HCT116 (cell line): ENCODE results near the gene DHRS4L2. TPM values are rescaled to one million over a fixed set of nuclear protein-coding genes. Genes with fewer than 3 reads are reported as not detected.
"Not testable (repeated sequence)": the region's sequence is repeated elsewhere in the genome, so short reads cannot be mapped to it uniquely, and the experiment has no call there.

Experiments used
- ATAC-seq: fragments of 200-7000 bp; cut with Tn5 transposase; 2 replicates; pipeline ENCODE4 v1.9.1; 2020; ENCODE audit warnings: mild to moderate bottlenecking, moderate library complexity
- BruUV-seq: library from RNA; stranded (reverse); fragments of 400-500 nt; replicated peaks from 2 replicates; lab custom pipeline; 2021; lab: Mats Ljungman, UMichigan
- CTCF ChIA-PET: fragments of 300-600 bp; sonication (Branson Sonifier 250); formaldehyde crosslinking; loops from one replicate; lab custom pipeline; 2021; ENCODE audit warnings: antibody characterized with exemption; lab: Charles Lee
- POLR2A ChIA-PET: fragments of 300-600, 350-600 bp; sonication (Branson Sonifier 250); formaldehyde crosslinking; loops from one replicate; lab custom pipeline; 2021; ENCODE audit warnings: antibody characterized with exemption; lab: Charles Lee
- RAD21 ChIA-PET, 2 experiments: fragments of 300-600 bp; sonication (Branson Sonifier 250); formaldehyde crosslinking; loops; one replicate each; lab custom pipeline; 2023; ENCODE audit warnings: low total read pairs in 2 of 2; ENCODE audit not compliant: uncharacterized antibody in 2 of 2, unreplicated experiment in 2 of 2, low non-redundant PET in 1 of 2; lab: Charles Lee
- DNase-seq: peaks from one replicate; pipeline ENCODE4 v3.0.0-alpha.2; 2010; ENCODE audit warnings: low read depth, low spot score
- H2AFZ ChIP-seq: fragments of 200-600 bp; shearing (Covaris generic), sonication (generic); 2 replicates; pipeline ENCODE4 v1.6.1; 2017; ENCODE audit warnings: low read depth, mixed run types, mixed read lengths, antibody characterized with exemption, low read length; ENCODE audit not compliant: poor library complexity, severe bottlenecking
- H3K27ac ChIP-seq: 2 replicates; pipeline ENCODE4 v1.5.1; 2012; ENCODE audit warnings: low read depth, low read length
- H3K27me3 ChIP-seq: fragments of 200-600 bp; sonication (generic); 2 replicates; pipeline ENCODE4 v1.6.1; 2016; ENCODE audit warnings: mixed run types, low read length, mixed read lengths; ENCODE audit not compliant: insufficient read depth
- H3K36me3 ChIP-seq, 2 experiments: fragments of 200-500 bp in 1 of 2; fragments of 200-600 bp in 1 of 2; sonication (Bioruptor generic) in 1 of 2; sonication (generic) in 1 of 2; 2 replicates each; pipeline versions ENCODE4 v1.5.1 to v1.6.1; 2014 to 2016; ENCODE audit warnings: low read length in 2 of 2, inconsistent platforms in 1 of 2, mixed read lengths in 1 of 2, mixed run types in 1 of 2; ENCODE audit not compliant: insufficient read depth in 2 of 2, control insufficient read depth in 1 of 2
- H3K4me1 ChIP-seq, 2 experiments: fragments of 200-600 bp in 1 of 2; sonication (generic) in 1 of 2; 2 replicates each; pipeline versions ENCODE4 v1.5.1 to v1.6.1; 2012 to 2017; ENCODE audit warnings: low read length in 2 of 2, inconsistent platforms in 1 of 2, mild to moderate bottlenecking in 1 of 2, mixed read lengths in 1 of 2, mixed run types in 1 of 2, moderate library complexity in 1 of 2; ENCODE audit not compliant: insufficient read depth in 2 of 2, control insufficient read depth in 1 of 2
- H3K4me2 ChIP-seq: fragments of 200-600 bp; sonication (generic); 2 replicates; pipeline ENCODE4 v1.6.1; 2017; ENCODE audit warnings: mixed run types, low read length, mixed read lengths
- H3K4me3 ChIP-seq, 2 experiments: fragments of 200-600 bp in 1 of 2; sonication (generic) in 1 of 2; replicated peaks in 1 of 2; 2 replicates each; pipeline ENCODE4 v1.5.1; 2011 to 2016; ENCODE audit warnings: low read length in 2 of 2, control low read depth in 1 of 2, low read depth in 1 of 2, mild to moderate bottlenecking in 1 of 2, mixed read lengths in 1 of 2, mixed run types in 1 of 2
- H3K79me2 ChIP-seq: fragments of 200-600 bp; sonication (generic); 2 replicates; pipeline ENCODE4 v1.6.1; 2017; ENCODE audit warnings: mild to moderate bottlenecking, mixed run types, low read length, moderate library complexity, mixed read lengths; ENCODE audit not compliant: insufficient read depth
- H3K9ac ChIP-seq: fragments of 200-600 bp; sonication (generic); 2 replicates; pipeline ENCODE4 v1.6.1; 2016; ENCODE audit warnings: low read length, mixed read lengths
- H3K9me2 ChIP-seq: fragments of 200-600 bp; sonication (generic), shearing (Covaris generic); 2 replicates; pipeline ENCODE4 v1.6.1; 2017; ENCODE audit warnings: mixed run types, mild to moderate bottlenecking, moderate library complexity; ENCODE audit not compliant: insufficient read depth
- H3K9me3 ChIP-seq, 2 experiments: fragments of 200-500 bp in 1 of 2; fragments of 200-600 bp in 1 of 2; sonication (Bioruptor generic) in 1 of 2; sonication (generic) in 1 of 2; 2 replicates each; pipeline ENCODE4 v1.6.1; 2014 to 2017; ENCODE audit warnings: low read length in 2 of 2, mixed read lengths in 2 of 2, inconsistent platforms in 1 of 2, low read depth in 1 of 2, mild to moderate bottlenecking in 1 of 2, mixed run types in 1 of 2, moderate library complexity in 1 of 2; ENCODE audit not compliant: control insufficient read depth in 1 of 2, insufficient read depth in 1 of 2
- H4K20me1 ChIP-seq: fragments of 200-600 bp; sonication (generic), shearing (Covaris generic); 2 replicates; pipeline ENCODE4 v1.6.1; 2017; ENCODE audit warnings: mixed run types, mild to moderate bottlenecking, moderate library complexity; ENCODE audit not compliant: insufficient read depth
- JUND ChIP-seq: IDR thresholded peaks from 2 replicates; pipeline ENCODE4 v1.6.1; 2012
- POLR2A ChIP-seq: IDR thresholded peaks from 2 replicates; pipeline ENCODE4 v1.7.0; 2011; ENCODE audit warnings: borderline replicate concordance; ENCODE audit not compliant: insufficient read depth, insufficient read length; ENCODE audit errors: extremely low read depth
- POLR2AphosphoS5 ChIP-seq: IDR thresholded peaks from 2 replicates; pipeline ENCODE4 v1.6.1; 2011; ENCODE audit warnings: mild to moderate bottlenecking, low read depth, low read length, moderate library complexity
- RAD21 ChIP-seq: IDR thresholded peaks from 2 replicates; pipeline ENCODE4 v1.6.1; 2012; ENCODE audit warnings: low read depth, mild to moderate bottlenecking
- SP1 ChIP-seq: IDR thresholded peaks from 2 replicates; pipeline ENCODE4 v1.6.1; 2012; ENCODE audit warnings: low read depth
- YY1 ChIP-seq: IDR thresholded peaks from 2 replicates; pipeline ENCODE4 v1.6.1; 2011; ENCODE audit warnings: low read length, low read depth, moderate library complexity, mild to moderate bottlenecking; ENCODE audit not compliant: insufficient replicate concordance; ENCODE audit errors: extremely low read depth
- ZFX ChIP-seq: fragments of 450-650 bp; IDR thresholded peaks from 2 replicates; pipeline ENCODE4 v1.6.1; 2017
- intact Hi-C: fragments of 100-400 bp; cut with micrococcal nuclease; formaldehyde crosslinking; loops from 2 replicates; pipeline ENCODE4 v1.10.0; 2022
- total RNA-seq: library from RNA; stranded (reverse); gene quantifications from one replicate; pipeline ENCODE4 v1.2.1, GENCODE V29; 2021; ENCODE audit not compliant: unreplicated experiment
- TF ChIP-seq, protein P1 (sequence below), 3 experiments: fragments of 200-600 bp in 1 of 3; sonication (generic) in 1 of 3; IDR thresholded peaks in 2 of 3; conservative IDR thresholded peaks in 1 of 3; 2 replicates each; pipeline ENCODE4 v1.5.1; 2012 to 2017; ENCODE audit warnings: low read depth in 2 of 3, low read length in 2 of 3, antibody characterized with exemption in 1 of 3, borderline replicate concordance in 1 of 3, control low read depth in 1 of 3, mild to moderate bottlenecking in 1 of 3, mixed read lengths in 1 of 3, mixed run types in 1 of 3, moderate library complexity in 1 of 3; ENCODE audit not compliant: insufficient read depth in 1 of 3
- TF ChIP-seq, protein P2 (sequence below): IDR thresholded peaks from 2 replicates; pipeline ENCODE4 v1.6.1; 2012; ENCODE audit warnings: low read depth
- TF ChIP-seq, protein P3 (sequence below): IDR thresholded peaks from 2 replicates; pipeline ENCODE4 v1.6.1; 2012

DHRS4L2 gene
- total RNA-seq, 1 experiment from 2014 or later = 18.6 TPM

DNA sequence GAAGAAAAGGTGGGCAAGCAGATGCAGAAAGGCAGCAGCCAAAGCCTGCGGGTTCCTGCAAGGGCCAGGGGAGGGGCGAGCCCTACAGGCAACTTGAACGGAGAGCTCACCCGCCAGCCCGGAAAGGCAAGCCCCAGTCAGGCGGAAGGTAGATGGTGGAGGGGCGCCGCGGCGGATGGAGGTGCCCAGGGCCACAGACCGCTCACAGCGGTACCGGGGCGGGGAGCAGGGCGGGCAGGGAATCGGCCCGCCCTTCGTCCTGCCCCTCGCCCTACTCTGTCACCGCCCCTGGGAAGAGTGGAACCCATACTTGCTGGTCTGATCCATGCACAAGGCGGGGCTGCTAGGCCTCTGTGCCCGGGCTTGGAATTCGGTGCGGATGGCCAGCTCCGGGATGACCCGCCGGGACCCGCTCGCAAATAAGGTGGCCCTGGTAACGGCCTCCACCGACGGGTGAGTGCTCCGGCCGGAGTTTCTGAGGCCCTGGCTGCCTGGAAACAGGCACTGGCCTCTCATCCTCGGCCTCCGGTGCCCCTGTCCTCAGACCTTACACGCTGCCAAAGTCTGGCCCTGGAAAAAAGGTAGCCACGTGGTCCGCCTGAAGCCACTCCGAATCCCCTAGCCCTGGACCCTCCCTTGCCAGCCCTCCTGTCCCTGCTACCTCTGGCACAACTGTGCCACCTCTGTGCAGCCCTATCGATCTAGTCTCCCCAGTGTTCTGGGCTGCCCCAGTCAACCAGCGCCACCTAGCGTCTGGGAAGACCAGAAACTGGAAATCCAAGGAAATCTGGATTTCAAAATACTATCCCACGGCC lies 35.1 kb upstream of the DHRS4L2 start, which contains the start of gene DHRS4:
Gene DHRS4, plus strand, starts transcription at position 307 of the 815 bp plus-strand sequence. Its CDS starts 19 bp downstream, at position 326.
- peak within 1 kb of the TSS; percentile 85 to 87 for H3K4me3 ChIP-seq
- peak; percentile 67 for DNase-seq
- H3K36me3 ChIP-seq = no peaks in the 10 kb centered on the region
- RAD21 ChIA-PET = interaction anchor here in 1 of 2 experiments (1.0 kb wide), 1 partner anchor 320 kb away, joined by 3 read pairs; no protein-coding TSS in a partner anchor
- H3K4me1 ChIP-seq = peaks cover 0 to 9% of the 10 kb centered on the region in 2 experiments; a peak in 2 of 4 replicates
- peak within 1 kb of the TSS; percentile 96 for H3K4me2 ChIP-seq
- BruUV-seq = TSS peak; percentile 60
- H3K9ac ChIP-seq = peak within 1 kb of the TSS; percentile 86
- peak within 1 kb of the TSS; percentile 54 for H2AFZ ChIP-seq
- H3K9me3 ChIP-seq = no peaks in the 10 kb centered on the region
- TF ChIP-seq, protein P1, sequence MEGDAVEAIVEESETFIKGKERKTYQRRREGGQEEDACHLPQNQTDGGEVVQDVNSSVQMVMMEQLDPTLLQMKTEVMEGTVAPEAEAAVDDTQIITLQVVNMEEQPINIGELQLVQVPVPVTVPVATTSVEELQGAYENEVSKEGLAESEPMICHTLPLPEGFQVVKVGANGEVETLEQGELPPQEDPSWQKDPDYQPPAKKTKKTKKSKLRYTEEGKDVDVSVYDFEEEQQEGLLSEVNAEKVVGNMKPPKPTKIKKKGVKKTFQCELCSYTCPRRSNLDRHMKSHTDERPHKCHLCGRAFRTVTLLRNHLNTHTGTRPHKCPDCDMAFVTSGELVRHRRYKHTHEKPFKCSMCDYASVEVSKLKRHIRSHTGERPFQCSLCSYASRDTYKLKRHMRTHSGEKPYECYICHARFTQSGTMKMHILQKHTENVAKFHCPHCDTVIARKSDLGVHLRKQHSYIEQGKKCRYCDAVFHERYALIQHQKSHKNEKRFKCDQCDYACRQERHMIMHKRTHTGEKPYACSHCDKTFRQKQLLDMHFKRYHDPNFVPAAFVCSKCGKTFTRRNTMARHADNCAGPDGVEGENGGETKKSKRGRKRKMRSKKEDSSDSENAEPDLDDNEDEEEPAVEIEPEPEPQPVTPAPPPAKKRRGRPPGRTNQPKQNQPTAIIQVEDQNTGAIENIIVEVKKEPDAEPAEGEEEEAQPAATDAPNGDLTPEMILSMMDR (IDR thresholded peaks at IDR 0.05 in 2 of 3, conservative IDR thresholded peaks at IDR 0.05 in 1 of 3; ENCODE audit: borderline replicate concordance in 1 of 3, insufficient read depth in 1 of 3, low read depth in 2 of 3, low read length in 2 of 3) = peak; percentile 63 to 93 (median 92); a peak in 5 of 6 replicates
- TF ChIP-seq SP1 = no peak
- TF ChIP-seq POLR2A = peak; percentile 66
- TF ChIP-seq, protein P2, sequence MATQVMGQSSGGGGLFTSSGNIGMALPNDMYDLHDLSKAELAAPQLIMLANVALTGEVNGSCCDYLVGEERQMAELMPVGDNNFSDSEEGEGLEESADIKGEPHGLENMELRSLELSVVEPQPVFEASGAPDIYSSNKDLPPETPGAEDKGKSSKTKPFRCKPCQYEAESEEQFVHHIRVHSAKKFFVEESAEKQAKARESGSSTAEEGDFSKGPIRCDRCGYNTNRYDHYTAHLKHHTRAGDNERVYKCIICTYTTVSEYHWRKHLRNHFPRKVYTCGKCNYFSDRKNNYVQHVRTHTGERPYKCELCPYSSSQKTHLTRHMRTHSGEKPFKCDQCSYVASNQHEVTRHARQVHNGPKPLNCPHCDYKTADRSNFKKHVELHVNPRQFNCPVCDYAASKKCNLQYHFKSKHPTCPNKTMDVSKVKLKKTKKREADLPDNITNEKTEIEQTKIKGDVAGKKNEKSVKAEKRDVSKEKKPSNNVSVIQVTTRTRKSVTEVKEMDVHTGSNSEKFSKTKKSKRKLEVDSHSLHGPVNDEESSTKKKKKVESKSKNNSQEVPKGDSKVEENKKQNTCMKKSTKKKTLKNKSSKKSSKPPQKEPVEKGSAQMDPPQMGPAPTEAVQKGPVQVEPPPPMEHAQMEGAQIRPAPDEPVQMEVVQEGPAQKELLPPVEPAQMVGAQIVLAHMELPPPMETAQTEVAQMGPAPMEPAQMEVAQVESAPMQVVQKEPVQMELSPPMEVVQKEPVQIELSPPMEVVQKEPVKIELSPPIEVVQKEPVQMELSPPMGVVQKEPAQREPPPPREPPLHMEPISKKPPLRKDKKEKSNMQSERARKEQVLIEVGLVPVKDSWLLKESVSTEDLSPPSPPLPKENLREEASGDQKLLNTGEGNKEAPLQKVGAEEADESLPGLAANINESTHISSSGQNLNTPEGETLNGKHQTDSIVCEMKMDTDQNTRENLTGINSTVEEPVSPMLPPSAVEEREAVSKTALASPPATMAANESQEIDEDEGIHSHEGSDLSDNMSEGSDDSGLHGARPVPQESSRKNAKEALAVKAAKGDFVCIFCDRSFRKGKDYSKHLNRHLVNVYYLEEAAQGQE = no peak
- peak; percentile 50 for TF ChIP-seq YY1
- peak; percentile 97 for TF ChIP-seq ZFX
- TF ChIP-seq JUND = no peak
- peak; percentile 87 for TF ChIP-seq POLR2AphosphoS5
- peak; percentile 56; the same call in 1 of the 2 replicates for TF ChIP-seq RAD21
- TF ChIP-seq, protein P3, sequence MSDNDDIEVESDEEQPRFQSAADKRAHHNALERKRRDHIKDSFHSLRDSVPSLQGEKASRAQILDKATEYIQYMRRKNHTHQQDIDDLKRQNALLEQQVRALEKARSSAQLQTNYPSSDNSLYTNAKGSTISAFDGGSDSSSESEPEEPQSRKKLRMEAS = peak; percentile 64
- TF ChIP-seq, all 23 proteins: peak for 7
- no peaks in the 10 kb centered on the region; the same call in 1 of the 2 replicates for H3K79me2 ChIP-seq
- no peaks in the 10 kb centered on the region for H3K27me3 ChIP-seq
- intact Hi-C loops = loop anchor here (1.0 to 10.0 kb wide), 5 partner anchors 61 to 364 kb away; no protein-coding TSS in a partner anchor
- H3K9me2 ChIP-seq = no peaks in the 10 kb centered on the region
- peak; percentile 98 for ATAC-seq
- ChIA-PET POLR2A (no interaction called here), CTCF (interaction anchor here (1.0 to 2.7 kb wide), 4 partner anchors 41 to 365 kb away, joined by 3 to 14 read pairs (median 3); no protein-coding TSS in a partner anchor)
- peak within 1 kb of the TSS; percentile 96 for H3K27ac ChIP-seq
- no peaks in the 10 kb centered on the region for H4K20me1 ChIP-seq

DNA sequence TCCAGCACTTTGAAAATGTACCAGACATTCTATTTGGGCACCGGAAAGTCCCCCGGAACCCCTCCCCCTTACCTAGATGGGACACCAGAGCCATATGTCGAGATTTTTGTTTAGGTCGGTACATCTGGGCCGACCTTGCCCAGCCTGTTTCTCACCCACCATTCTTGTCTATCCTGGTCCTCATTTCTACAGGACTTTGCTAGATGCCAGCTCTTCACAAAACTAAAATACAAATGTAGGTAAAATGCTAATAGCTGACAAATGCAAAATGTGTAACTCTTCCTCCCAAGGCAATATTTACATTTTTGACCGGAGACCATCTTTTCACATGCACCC lies 34.5 kb upstream of the DHRS4L2 start:
- H3K36me3 ChIP-seq, H3K79me2 ChIP-seq, RAD21 ChIA-PET, H3K9me3 ChIP-seq, H3K9me2 ChIP-seq, H2AFZ ChIP-seq, POLR2A ChIA-PET, ATAC-seq, H4K20me1 ChIP-seq, H3K4me1 ChIP-seq, BruUV-seq, DNase-seq, H3K27me3 ChIP-seq: not testable (repeated sequence)
- peak overlapping the region; percentile 86 for H3K9ac ChIP-seq
- peak overlapping the region; percentile 96 for H3K27ac ChIP-seq
- CTCF ChIA-PET = interaction anchor here (1.0 to 2.7 kb wide), 4 partner anchors 42 to 365 kb away, joined by 3 to 14 read pairs (median 3); no protein-coding TSS in a partner anchor
- intact Hi-C loops = loop anchor here (1.0 to 10.0 kb wide), 3 partner anchors 61 to 321 kb away; no protein-coding TSS in a partner anchor
- peak overlapping the region; percentile 96 for H3K4me2 ChIP-seq
- H3K4me3 ChIP-seq = peak overlapping the region; percentile 85 to 87
